Tibial nerve (tissue), 4 donors: Measurements from ENCODE around the gene CBX6. TPM values are rescaled to one million over a fixed set of nuclear protein-coding genes. Genes with fewer than 3 reads are reported as not detected.
A peak's percentile ranks its signal among the peaks of the same experiment; 100 is the strongest.
"Not testable (repeated sequence)": the region's sequence is repeated elsewhere in the genome, so short reads cannot be mapped to it uniquely, and the experiment has no call there.

Experiments
- DNase-seq, 2 donors: peaks; one replicate each; pipeline ENCODE4 v3.0.0-alpha.2; 2019; ENCODE audit warnings: low spot score in 2 of 2
- H3K27ac ChIP-seq, 4 donors: fragments of 200-600 bp; sonication (generic) in 3 of 4; one replicate each; pipeline ENCODE4 v1.5.1; 2017 to 2019; ENCODE audit warnings: mild to moderate bottlenecking in 1 of 4
- H3K27me3 ChIP-seq, 2 donors: fragments of 200-600 bp; sonication (generic) in 1 of 2; one replicate each; pipeline versions ENCODE4 v1.5.1 to v1.6.0; 2017 to 2019
- H3K36me3 ChIP-seq, 3 donors: fragments of 200-600 bp; sonication (generic); one replicate each; pipeline ENCODE4 v1.5.1; 2018 to 2019
- H3K4me1 ChIP-seq, 4 donors: fragments of 200-600 bp; sonication (generic) in 3 of 4; one replicate each; pipeline ENCODE4 v1.5.1; 2017 to 2019
- H3K4me3 ChIP-seq, 4 donors: fragments of 200-600 bp; sonication (generic) in 3 of 4; one replicate each; pipeline ENCODE4 v1.5.1; 2017 to 2019; ENCODE audit warnings: mild to moderate bottlenecking in 1 of 4, moderate library complexity in 1 of 4
- H3K9me3 ChIP-seq, 4 donors: fragments of 200-600 bp; sonication (generic) in 3 of 4; one replicate each; pipeline ENCODE4 v1.5.1; 2017 to 2019
- CTCF ChIP-seq, 5 experiments: fragments of 200-600 bp in 3 of 5; fragments of 450-650 bp in 2 of 5; sonication (generic) in 3 of 5; IDR thresholded peaks; one replicate each; pipeline ENCODE4 v1.5.1; 2016 to 2019; ENCODE audit warnings: antibody characterized with exemption in 5 of 5, mild to moderate bottlenecking in 3 of 5, moderate library complexity in 2 of 5
- EP300 ChIP-seq, 2 donors: sonication (generic); formaldehyde crosslinking; IDR thresholded peaks; one replicate each; pipeline ENCODE4 v1.6.1; 2017; ENCODE audit warnings: antibody characterized with exemption in 2 of 2, mild to moderate bottlenecking in 1 of 2
- POLR2A ChIP-seq, 2 donors: fragments of 450-650 bp; IDR thresholded peaks; one replicate each; pipeline ENCODE4 v1.6.1; 2017; ENCODE audit warnings: antibody characterized with exemption in 2 of 2, mild to moderate bottlenecking in 2 of 2, moderate library complexity in 2 of 2
- WGBS, 2 donors: methylation state at CpG; one replicate each; pipeline ENCODE4 v1.1.5; 2018; 5-methylcytosine and 5-hydroxymethylcytosine counted together
- total RNA-seq, 4 donors: library from RNA; depleted of rRNA; stranded (reverse); fragments of >200 nt; gene quantifications; one replicate each; pipeline ENCODE4 v1.1.0, GENCODE V29; 2016

The CBX6 gene
- total RNA-seq, 4 donors from 2014 or later = 50.0 to 78.0 (median 56.8) TPM

- peaks cover 0 to 60% (median 30%) of the 10 kb centered on the region in 4 donors for H3K4me1 ChIP-seq
- 24 to 25% methylated on average over 13 of the region's 13 CpGs for WGBS, 2 donors
These were observed 10.7 kb downstream of the CBX6 start for GRCh38 chr22:38861170-38861876.

GRCh38 chr22:38860283-38861169, 11.5 kb downstream of the CBX6 start:
- no peak for DNase-seq
- no peak for TF ChIP-seq EP300 (IDR thresholded peaks at IDR 0.05)
- no peak for TF ChIP-seq CTCF (IDR thresholded peaks at IDR 0.05)
- TF ChIP-seq POLR2A (IDR thresholded peaks at IDR 0.05) = no peak
- peaks cover 0 to 5% (median under 1%) of the 10 kb centered on the region in 3 donors for H3K36me3 ChIP-seq
- no peaks in the 10 kb centered on the region for H3K27me3 ChIP-seq
- no peaks in the 10 kb centered on the region for H3K9me3 ChIP-seq
- peaks cover 0 to 52% (median 25%) of the 10 kb centered on the region in 4 donors for H3K4me1 ChIP-seq
- H3K4me3 ChIP-seq = no peak overlapping the region
- H3K27ac ChIP-seq = no peak overlapping the region
- WGBS, 2 donors = 59 to 60% methylated on average over 22 to 23 of the region's 23 CpGs

More at GRCh38 chr22:38861170-38861876, 10.7 kb downstream of the CBX6 start:
- no peak for DNase-seq
- Histone ChIP-seq H3K27ac (no peak overlapping the region), H3K4me3 (no peak overlapping the region), H3K9me3 (no peaks in the 10 kb centered on the region), H3K27me3 (no peaks in the 10 kb centered on the region), H3K36me3 (peaks cover 0 to 13% (median 8%) of the 10 kb centered on the region in 3 donors)
- peak in 1 of 5 experiments; percentile 8 for TF ChIP-seq CTCF (IDR thresholded peaks at IDR 0.05)
- TF ChIP-seq POLR2A (IDR thresholded peaks at IDR 0.05) = no peak
- TF ChIP-seq EP300 (IDR thresholded peaks at IDR 0.05) = no peak

GRCh38 chr22:38859581-38860282, 12.3 kb downstream of the CBX6 start:
- H3K36me3 ChIP-seq = no peaks in the 10 kb centered on the region
- H3K9me3 ChIP-seq = no peaks in the 10 kb centered on the region
- no peak overlapping the region for H3K27ac ChIP-seq
- H3K4me1 ChIP-seq = peaks cover 0 to 44% (median 17%) of the 10 kb centered on the region in 4 donors
- 72 to 73% methylated on average over 14 of the region's 14 CpGs for WGBS, 2 donors
- DNase-seq = no peak
- TF ChIP-seq EP300 (IDR thresholded peaks at IDR 0.05) (no peak), POLR2A (IDR thresholded peaks at IDR 0.05) (no peak), CTCF (IDR thresholded peaks at IDR 0.05) (no peak)
- H3K4me3 ChIP-seq = no peak overlapping the region
- no peaks in the 10 kb centered on the region for H3K27me3 ChIP-seq

- 51 to 52% methylated on average over 9 of the region's 9 CpGs for WGBS, 2 donors
- H3K4me3 ChIP-seq = no peak overlapping the region
- H3K36me3 ChIP-seq = no peaks in the 10 kb centered on the region
- no peaks in the 10 kb centered on the region for H3K27me3 ChIP-seq
- H3K4me1 ChIP-seq = peaks cover 0 to 32% (median 9%) of the 10 kb centered on the region in 4 donors
- no peaks in the 10 kb centered on the region for H3K9me3 ChIP-seq
- no peak overlapping the region for H3K27ac ChIP-seq
- no peak for TF ChIP-seq POLR2A (IDR thresholded peaks at IDR 0.05)
- TF ChIP-seq CTCF (IDR thresholded peaks at IDR 0.05) = no peak
- TF ChIP-seq EP300 (IDR thresholded peaks at IDR 0.05) = no peak
- DNase-seq = no peak
These were observed 13.5 kb downstream of the CBX6 start for GRCh38 chr22:38858492-38858891.

GRCh38 chr22:38854476-38854875, 17.5 kb downstream of the CBX6 start:
- not testable (repeated sequence) for DNase-seq, H3K4me1 ChIP-seq, H3K4me3 ChIP-seq, H3K27ac ChIP-seq, H3K9me3 ChIP-seq, H3K27me3 ChIP-seq, H3K36me3 ChIP-seq
- WGBS, 2 donors = 90 to 92% methylated on average over 7 of the region's 7 CpGs

- H3K4me3 ChIP-seq, H3K36me3 ChIP-seq, DNase-seq, H3K27ac ChIP-seq, H3K9me3 ChIP-seq, H3K4me1 ChIP-seq: not testable (repeated sequence)
- 71 to 76% methylated on average over 5 of the region's 5 CpGs for WGBS, 2 donors
- H3K27me3 ChIP-seq = peaks cover 0 to 11% of the 10 kb centered on the region in 2 donors
These were observed 18.1 kb downstream of the CBX6 start for GRCh38 chr22:38853883-38854282.
